Kidney (tissue), 14 donors: ENCODE measurements around the gene PLEKHM2. TPM values are rescaled to one million over a fixed set of nuclear protein-coding genes. Genes with fewer than 3 reads are reported as not detected.

Experiments used
- DNase-seq, 5 donors: peaks; one replicate each; pipeline ENCODE4 v3.0.0-alpha.2; 2013 to 2020
- FAIRE-seq: peaks from 2 replicates; lab custom pipeline; 2012; peaks lifted over from hg19 to GRCh38; lab: Jason Lieb, UNC
- H3K27ac ChIP-seq, 2 donors: one replicate each; pipeline ENCODE4 v1.7.0; 2013; ENCODE audit warnings: low read depth in 2 of 2, low read length in 2 of 2, inconsistent platforms in 1 of 2
- H3K27me3 ChIP-seq: one replicate; pipeline ENCODE4 v1.7.1; 2013; ENCODE audit warnings: low read length, inconsistent platforms; ENCODE audit not compliant: control insufficient read depth, insufficient read depth
- H3K36me3 ChIP-seq, 3 donors: one replicate each; pipeline versions ENCODE4 v1.7.0 to v1.7.1; 2013; ENCODE audit warnings: low read length in 3 of 3, control low read depth in 1 of 3, inconsistent platforms in 1 of 3; ENCODE audit not compliant: insufficient read depth in 3 of 3, control insufficient read depth in 2 of 3
- H3K4me1 ChIP-seq, 3 donors: one replicate each; pipeline versions ENCODE4 v1.7.0 to v1.7.1; 2013; ENCODE audit warnings: low read length in 3 of 3, inconsistent platforms in 1 of 3, low read depth in 1 of 3; ENCODE audit not compliant: control insufficient read depth in 2 of 3, insufficient read depth in 2 of 3
- H3K4me3 ChIP-seq, 3 donors: one replicate each; pipeline versions ENCODE4 v1.7.0 to v1.8.1; 2013; ENCODE audit warnings: low read length in 3 of 3, control low read depth in 1 of 3, inconsistent platforms in 1 of 3
- H3K9ac ChIP-seq, 3 donors: one replicate each; pipeline versions ENCODE4 v1.7.0 to v1.7.1; 2013; ENCODE audit warnings: low read length in 3 of 3, control low read depth in 1 of 3, inconsistent platforms in 1 of 3
- H3K9me3 ChIP-seq, 3 donors: one replicate each; pipeline versions ENCODE4 v1.7.0 to v1.7.1; 2013; ENCODE audit warnings: low read length in 3 of 3, control low read depth in 1 of 3, inconsistent platforms in 1 of 3; ENCODE audit not compliant: control insufficient read depth in 2 of 3, insufficient read depth in 1 of 3
- intact Hi-C: fragments of 100-400 bp; cut with DNase I; formaldehyde crosslinking; loops from one replicate; pipeline ENCODE4 v1.11.1; 2022
- polyA plus RNA-seq: library from polyadenylated mRNA; stranded (reverse); fragments of 350-450 nt; fragmentation: Illumina TruSeq; extraction: RNeasy Lipid Tissue Mini Kit (QIAGEN cat#74804); gene quantifications from one replicate; pipeline ENCODE4 v1.2.3, GENCODE V29; 2014; ENCODE audit warnings: low read depth, low replicate concordance; ENCODE audit not compliant: insufficient read depth
- total RNA-seq: library from RNA; stranded (reverse); fragmentation: NEBNext Ultra II Directional; extraction: Animal tissue kit (Norgen Biotek cat#: 25700); gene quantifications from one replicate; pipeline ENCODE4 v1.2.1, GENCODE V29; 2021
- TF ChIP-seq, protein P1 (sequence below): IDR thresholded peaks from 3 replicates; pipeline ENCODE4 v1.5.1; 2012; ENCODE audit warnings: mild to moderate bottlenecking, moderate library complexity, borderline replicate concordance; ENCODE audit not compliant: insufficient read depth; ENCODE audit errors: extremely low read depth
- donor health status: control.
- donor health status: control.
- donor health status: control.
- donor health status: control.
- donor health status: control.
- donor health status: DM: yes; HTN: yes; CAD: no.
- donor health status: Normal renal cell carcinoma (clear cell type).

PLEKHM2 gene
- total and polyA plus RNA-seq, 2 donors from 2014 or later = 21.7 to 65.7 TPM

DNA sequence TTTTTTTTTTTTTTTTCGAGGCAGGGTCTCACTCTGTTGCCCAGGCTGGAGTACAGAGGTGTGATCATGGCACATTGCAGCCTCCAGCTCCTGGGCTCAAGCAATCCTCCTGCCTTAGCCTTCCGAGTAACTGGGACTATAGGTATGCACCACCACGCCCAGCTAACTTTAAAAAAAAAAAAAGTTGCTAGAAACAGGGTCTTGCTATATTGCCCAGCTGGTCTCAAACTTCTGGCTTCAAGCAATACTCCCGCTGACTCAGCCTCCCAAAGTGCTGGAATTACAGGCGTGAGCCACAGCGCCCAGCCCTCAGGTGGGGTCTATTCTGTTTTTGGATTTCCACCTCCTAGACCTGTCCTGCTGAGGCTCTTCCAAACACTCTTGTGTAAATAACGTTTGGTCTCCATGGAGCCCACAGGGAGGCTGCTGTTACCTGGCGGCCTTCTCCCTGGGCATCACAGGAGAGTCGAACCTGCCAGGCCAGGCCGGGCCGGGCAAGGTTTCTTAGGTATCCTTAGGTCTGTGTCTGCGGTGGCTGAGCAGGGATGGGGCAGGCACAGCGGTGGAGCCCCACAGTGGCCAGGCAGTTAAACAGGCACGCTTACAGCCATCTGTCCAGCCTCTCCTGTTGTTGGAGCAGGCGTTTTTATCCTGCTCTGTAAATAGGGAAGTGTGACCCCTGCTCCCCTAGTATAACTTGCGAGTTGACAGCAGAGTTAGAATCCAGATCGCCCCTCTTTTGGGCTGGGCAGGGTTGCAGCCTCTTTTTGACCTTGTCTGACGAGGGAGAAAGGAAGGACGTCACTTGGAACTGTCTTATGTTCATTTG, 18.8 kb downstream of the PLEKHM2 start:
- DNase-seq (no peak), FAIRE-seq (no peak)
- TF ChIP-seq, protein P1, sequence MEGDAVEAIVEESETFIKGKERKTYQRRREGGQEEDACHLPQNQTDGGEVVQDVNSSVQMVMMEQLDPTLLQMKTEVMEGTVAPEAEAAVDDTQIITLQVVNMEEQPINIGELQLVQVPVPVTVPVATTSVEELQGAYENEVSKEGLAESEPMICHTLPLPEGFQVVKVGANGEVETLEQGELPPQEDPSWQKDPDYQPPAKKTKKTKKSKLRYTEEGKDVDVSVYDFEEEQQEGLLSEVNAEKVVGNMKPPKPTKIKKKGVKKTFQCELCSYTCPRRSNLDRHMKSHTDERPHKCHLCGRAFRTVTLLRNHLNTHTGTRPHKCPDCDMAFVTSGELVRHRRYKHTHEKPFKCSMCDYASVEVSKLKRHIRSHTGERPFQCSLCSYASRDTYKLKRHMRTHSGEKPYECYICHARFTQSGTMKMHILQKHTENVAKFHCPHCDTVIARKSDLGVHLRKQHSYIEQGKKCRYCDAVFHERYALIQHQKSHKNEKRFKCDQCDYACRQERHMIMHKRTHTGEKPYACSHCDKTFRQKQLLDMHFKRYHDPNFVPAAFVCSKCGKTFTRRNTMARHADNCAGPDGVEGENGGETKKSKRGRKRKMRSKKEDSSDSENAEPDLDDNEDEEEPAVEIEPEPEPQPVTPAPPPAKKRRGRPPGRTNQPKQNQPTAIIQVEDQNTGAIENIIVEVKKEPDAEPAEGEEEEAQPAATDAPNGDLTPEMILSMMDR = no peak
- intact Hi-C loops = no loop called here
- H3K4me1 ChIP-seq = peaks cover 0 to 19% (median 14%) of the 10 kb centered on the region in 3 donors
- peak overlapping the region in 2 of 3 donors; percentile 6 to 30 for H3K4me3 ChIP-seq
- H3K9ac ChIP-seq = peak overlapping the region in 1 of 3 donors; percentile 43
- no peaks in the 10 kb centered on the region for H3K27me3 ChIP-seq
- peaks cover 0 to 4% (median 0%) of the 10 kb centered on the region in 3 donors for H3K36me3 ChIP-seq
- H3K9me3 ChIP-seq = no peaks in the 10 kb centered on the region
- peak overlapping the region; percentile 77 to 94 for H3K27ac ChIP-seq

DNA sequence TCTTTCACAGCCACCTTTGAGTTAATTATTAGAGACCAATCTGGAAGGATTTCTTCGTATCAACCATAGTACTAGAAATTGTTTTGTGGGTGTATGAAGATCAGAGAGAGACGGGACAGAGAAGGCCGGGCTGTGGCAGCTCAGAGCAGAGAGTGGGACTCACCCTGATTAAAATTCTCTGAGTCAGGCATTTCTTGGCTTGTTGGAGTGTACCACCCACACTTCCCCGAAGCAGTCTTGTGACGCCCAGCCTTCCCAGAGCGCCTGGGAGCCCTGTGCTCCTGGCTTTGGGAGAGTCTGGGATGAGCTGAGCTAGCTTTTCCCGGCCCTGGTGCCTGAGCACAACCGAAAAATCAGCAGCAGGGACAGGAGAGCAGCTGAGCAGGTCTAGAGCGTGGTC, 19.4 kb downstream of the PLEKHM2 start:
- FAIRE-seq (no peak), DNase-seq (peak in 4 of 5 donors; percentile 29 to 94 (median 65))
- H3K9me3 ChIP-seq = no peaks in the 10 kb centered on the region
- H3K9ac ChIP-seq = peak overlapping the region in 2 of 3 donors; percentile 45 to 62
- peaks cover 0 to 19% (median 14%) of the 10 kb centered on the region in 3 donors for H3K4me1 ChIP-seq
- peak overlapping the region; percentile 77 to 94 for H3K27ac ChIP-seq
- intact Hi-C loops = no loop called here
- H3K36me3 ChIP-seq = peaks cover 0 to 4% (median 0%) of the 10 kb centered on the region in 3 donors
- peak overlapping the region in 2 of 3 donors; percentile 6 to 30 for H3K4me3 ChIP-seq
- no peaks in the 10 kb centered on the region for H3K27me3 ChIP-seq
- TF ChIP-seq, protein P1 = no peak

DNA sequence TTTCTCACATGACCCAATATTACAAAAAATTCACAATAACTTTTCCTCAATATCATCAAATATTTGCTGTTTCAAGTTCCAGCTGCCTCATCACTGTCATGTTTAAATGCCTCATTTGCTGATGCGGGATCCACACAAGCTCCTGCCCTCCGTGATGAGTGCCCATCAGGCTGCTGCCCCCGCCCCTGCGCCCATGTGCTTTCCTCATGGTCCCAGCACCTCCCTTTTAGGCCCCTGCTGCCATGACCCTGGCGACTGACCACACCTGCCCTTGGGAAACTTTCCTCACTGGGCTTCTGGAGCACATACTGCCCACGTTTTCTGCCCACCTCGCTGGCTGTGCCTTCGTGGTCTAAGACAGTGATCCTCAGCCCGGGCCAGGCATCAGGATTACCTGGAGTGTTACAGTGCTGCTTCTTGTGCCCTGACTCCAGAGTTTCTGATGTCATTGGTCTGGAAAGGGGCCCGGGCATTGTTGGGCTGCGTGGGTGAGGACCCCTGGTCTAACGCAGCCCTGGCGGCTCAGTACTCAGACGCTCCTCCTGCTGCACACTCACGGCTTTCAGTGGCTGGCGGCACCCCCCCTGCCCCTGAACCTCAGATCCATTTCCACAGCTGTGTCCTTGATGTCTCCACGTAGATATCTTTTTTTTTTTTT, 20.5 kb downstream of the PLEKHM2 start:
- TF ChIP-seq, protein P1 = no peak

More for the DNA sequence above, 20.5 kb downstream of the PLEKHM2 start:
- Histone ChIP-seq H3K9ac (peak overlapping the region in 1 of 3 donors; percentile 33), H3K4me1 (peaks cover 0 to 19% (median 14%) of the 10 kb centered on the region in 3 donors), H3K27ac (peak overlapping the region; percentile 77 to 94), H3K4me3 (no peak overlapping the region), H3K9me3 (no peaks in the 10 kb centered on the region), H3K27me3 (no peaks in the 10 kb centered on the region), H3K36me3 (peaks cover 0 to 4% (median 0%) of the 10 kb centered on the region in 3 donors)
- DNase-seq = no peak
- FAIRE-seq = no peak
- intact Hi-C loops = no loop called here
